ENCODE results near the gene MYOM1. TPM values are rescaled to one million over a fixed set of nuclear protein-coding genes. Genes with fewer than 3 reads are reported as not detected.

MYOM1 gene
- total RNA-seq, 2 donors from 2014 or later: 2.8 to 7.9 TPM

DNA sequence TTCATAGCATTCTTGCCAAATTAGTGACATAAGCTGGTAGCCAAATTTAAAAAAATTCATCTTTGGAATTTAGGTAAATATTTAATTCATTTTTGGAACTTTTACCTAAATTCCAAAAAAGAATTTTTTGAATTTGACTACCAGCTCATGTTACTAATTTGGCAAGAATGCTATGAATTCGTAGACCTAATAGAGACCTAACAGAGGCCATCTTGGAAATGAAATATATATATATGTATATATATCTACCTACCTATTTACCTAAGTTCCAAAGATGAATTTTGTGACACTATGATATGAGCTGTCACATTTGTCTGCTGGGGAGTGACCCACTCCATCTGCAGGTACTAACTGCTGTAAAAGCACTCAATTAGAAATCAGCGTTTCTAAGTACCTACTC is 65.6 kb downstream of the MYOM1 start:
- Histone ChIP-seq H3K9ac (ENCODE audit: low read depth in 2 of 2, low read length in 2 of 2) (no peak overlapping the region), H3K36me3 (no peaks in the 10 kb centered on the region), H3K27me3 (no peaks in the 10 kb centered on the region), H3K9me3 (no peaks in the 10 kb centered on the region), H3K4me3 (no peak overlapping the region), H3K27ac (no peak overlapping the region), H3K4me1 (no peaks in the 10 kb centered on the region)
- no peak for DNase-seq
- intact Hi-C loops (cut with DNase I): loop anchor here (2.0 to 5.0 kb wide), 3 partner anchors 39 to 222 kb away; partner anchors contain the start of gene MYL12A
- TF ChIP-seq, protein P1, sequence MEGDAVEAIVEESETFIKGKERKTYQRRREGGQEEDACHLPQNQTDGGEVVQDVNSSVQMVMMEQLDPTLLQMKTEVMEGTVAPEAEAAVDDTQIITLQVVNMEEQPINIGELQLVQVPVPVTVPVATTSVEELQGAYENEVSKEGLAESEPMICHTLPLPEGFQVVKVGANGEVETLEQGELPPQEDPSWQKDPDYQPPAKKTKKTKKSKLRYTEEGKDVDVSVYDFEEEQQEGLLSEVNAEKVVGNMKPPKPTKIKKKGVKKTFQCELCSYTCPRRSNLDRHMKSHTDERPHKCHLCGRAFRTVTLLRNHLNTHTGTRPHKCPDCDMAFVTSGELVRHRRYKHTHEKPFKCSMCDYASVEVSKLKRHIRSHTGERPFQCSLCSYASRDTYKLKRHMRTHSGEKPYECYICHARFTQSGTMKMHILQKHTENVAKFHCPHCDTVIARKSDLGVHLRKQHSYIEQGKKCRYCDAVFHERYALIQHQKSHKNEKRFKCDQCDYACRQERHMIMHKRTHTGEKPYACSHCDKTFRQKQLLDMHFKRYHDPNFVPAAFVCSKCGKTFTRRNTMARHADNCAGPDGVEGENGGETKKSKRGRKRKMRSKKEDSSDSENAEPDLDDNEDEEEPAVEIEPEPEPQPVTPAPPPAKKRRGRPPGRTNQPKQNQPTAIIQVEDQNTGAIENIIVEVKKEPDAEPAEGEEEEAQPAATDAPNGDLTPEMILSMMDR (IDR thresholded peaks at IDR 0.05): no peak

DNA sequence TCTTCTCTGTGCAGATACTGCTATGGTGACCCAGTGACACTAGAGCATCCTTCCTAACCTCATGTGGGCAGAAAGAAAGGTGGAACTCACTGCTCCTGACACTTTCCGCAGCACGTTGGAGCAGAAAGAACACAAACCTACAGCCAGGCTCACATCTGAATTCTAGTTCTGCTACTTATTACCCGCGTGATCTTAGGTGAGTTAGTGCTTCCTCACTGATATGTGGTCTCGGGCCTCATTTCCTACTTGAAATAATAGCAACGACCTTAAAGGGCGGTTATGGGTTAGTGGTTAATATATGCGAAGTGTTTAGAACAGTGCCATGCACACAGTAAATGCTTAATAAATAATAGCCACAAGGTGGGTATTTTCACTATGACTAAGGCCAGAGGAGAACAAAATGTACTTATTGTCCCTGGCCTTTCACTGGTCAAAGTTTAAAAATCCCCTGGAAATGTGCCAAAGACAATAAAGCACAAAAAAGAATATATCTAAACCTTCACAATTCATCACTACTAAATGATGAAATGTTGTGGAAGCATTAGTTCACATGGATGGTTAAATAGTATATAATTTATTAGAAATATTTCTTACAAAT is 66.6 kb downstream of the MYOM1 start:
- Histone ChIP-seq H3K9ac (ENCODE audit: low read depth in 2 of 2, low read length in 2 of 2) (no peak overlapping the region), H3K36me3 (no peaks in the 10 kb centered on the region), H3K27me3 (no peaks in the 10 kb centered on the region), H3K4me3 (no peak overlapping the region), H3K4me1 (no peaks in the 10 kb centered on the region), H3K27ac (no peak overlapping the region), H3K9me3 (no peaks in the 10 kb centered on the region)
- intact Hi-C loops (cut with DNase I): loop anchor here (5.0 kb wide), 2 partner anchors 94 to 221 kb away; partner anchors contain the start of gene MYL12A
- no peak for DNase-seq
- TF ChIP-seq, protein P1 (IDR thresholded peaks at IDR 0.05): no peak

DNA sequence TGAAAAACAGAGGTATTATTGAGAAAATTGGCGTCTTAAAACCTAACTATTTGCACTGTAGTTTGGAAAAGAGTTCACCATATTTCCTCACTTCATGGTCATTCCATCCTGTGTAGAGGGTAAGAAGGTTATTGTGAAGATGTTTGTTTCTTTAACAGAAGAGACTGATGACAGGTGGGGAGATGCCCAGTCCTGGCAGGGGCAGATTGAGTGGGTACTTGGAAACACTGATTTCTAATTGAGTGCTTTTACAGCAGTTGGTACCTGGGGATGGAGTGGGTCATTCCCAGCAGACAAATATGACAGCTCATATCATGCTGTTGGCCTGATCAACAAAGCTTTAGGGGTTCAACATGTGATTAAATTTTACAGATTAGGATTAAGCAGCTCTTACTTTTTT is 67.5 kb downstream of the MYOM1 start:
- no peaks in the 10 kb centered on the region for H3K4me1 ChIP-seq
- H3K4me3 ChIP-seq: no peak overlapping the region
- H3K36me3 ChIP-seq: no peaks in the 10 kb centered on the region
- H3K9ac ChIP-seq (ENCODE audit: low read depth in 2 of 2, low read length in 2 of 2): no peak overlapping the region
- intact Hi-C loops (cut with DNase I): loop anchor here (5.0 kb wide), 2 partner anchors 95 to 220 kb away; partner anchors contain the start of gene MYL12A
- no peaks in the 10 kb centered on the region for H3K27me3 ChIP-seq
- no peak overlapping the region for H3K27ac ChIP-seq
- no peaks in the 10 kb centered on the region for H3K9me3 ChIP-seq
- TF ChIP-seq, protein P1 (IDR thresholded peaks at IDR 0.05): no peak
- DNase-seq: no peak

DNA sequence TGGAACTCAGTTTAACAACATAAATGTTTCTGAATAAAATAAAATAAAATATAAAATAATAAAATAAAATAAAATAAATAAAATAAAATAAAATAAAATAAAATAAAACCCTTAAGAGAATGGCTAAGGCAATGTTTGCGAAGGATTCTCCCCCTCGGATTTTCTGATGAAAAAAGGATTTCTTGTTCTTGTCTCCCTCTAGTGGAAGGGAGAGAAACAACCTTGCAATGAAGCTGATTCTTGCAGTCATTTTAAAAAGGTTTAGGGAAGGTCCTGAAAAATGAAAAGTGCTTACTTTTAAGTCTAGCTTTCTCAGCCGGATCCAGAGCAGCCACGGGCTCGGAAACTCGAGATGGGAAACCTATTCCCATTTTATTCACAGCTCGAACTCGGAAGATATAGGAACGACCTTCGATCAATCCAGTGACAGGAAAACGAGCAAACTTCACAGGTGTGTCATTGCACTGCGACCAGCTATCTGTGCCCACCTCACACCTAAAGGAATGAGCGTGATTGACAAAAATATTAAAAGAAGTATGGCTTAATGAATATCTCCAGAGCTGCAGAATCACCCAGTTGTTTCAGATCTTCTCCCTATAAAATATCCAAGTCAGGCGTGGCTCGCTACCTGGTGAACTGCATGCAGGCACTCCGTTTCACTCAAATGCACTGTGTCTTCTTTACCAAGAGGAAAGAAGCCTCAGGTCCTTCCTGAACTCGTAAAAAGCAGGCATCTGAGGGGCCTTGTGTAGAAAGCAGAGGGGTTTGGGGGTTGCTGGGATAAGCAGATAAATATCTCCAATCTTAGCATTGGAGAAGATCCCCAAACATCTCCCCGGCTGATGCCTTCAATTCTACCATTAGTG is 68.1 kb downstream of the MYOM1 start:
- no peak for DNase-seq
- H3K4me1 ChIP-seq: no peaks in the 10 kb centered on the region
- H3K27me3 ChIP-seq: no peaks in the 10 kb centered on the region
- H3K27ac ChIP-seq: no peak overlapping the region
- H3K4me3 ChIP-seq: peak overlapping the region; percentile 25
- TF ChIP-seq, protein P1 (IDR thresholded peaks at IDR 0.05): peak; percentile 85
- H3K9ac ChIP-seq (ENCODE audit: low read depth in 2 of 2, low read length in 2 of 2): peak overlapping the region in 1 of 2 donors; percentile 51
- no peaks in the 10 kb centered on the region for H3K36me3 ChIP-seq
- H3K9me3 ChIP-seq: no peaks in the 10 kb centered on the region
- intact Hi-C loops (cut with DNase I): loop anchor here (5.0 kb wide), 2 partner anchors 96 to 219 kb away; partner anchors contain the start of gene MYL12A

DNA sequence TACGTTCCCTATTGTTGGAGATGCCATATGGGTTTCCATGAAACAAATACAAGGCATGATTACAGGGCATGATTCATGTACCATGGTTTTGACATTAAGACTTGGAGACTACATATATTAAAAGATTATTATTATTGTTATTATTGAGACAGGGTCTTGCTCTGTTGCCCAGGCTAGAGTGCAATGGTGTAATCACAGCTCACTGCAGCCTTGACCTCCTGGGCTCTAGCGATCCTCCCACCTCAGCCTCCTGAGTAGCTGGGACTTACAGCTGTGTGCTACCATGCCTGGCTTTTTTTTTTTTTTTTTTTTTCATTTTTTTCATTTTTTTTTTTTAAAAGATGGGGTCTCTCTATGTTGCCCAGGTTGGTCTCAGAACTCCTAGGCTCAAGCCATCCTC is 69.1 kb downstream of the MYOM1 start:
- Histone ChIP-seq H3K9me3 (no peaks in the 10 kb centered on the region), H3K4me1 (no peaks in the 10 kb centered on the region), H3K4me3 (no peak overlapping the region), H3K27ac (no peak overlapping the region), H3K9ac (ENCODE audit: low read depth in 2 of 2, low read length in 2 of 2) (no peak overlapping the region), H3K27me3 (no peaks in the 10 kb centered on the region), H3K36me3 (no peaks in the 10 kb centered on the region)
- DNase-seq: no peak
- TF ChIP-seq, protein P1 (IDR thresholded peaks at IDR 0.05): no peak
- intact Hi-C loops (cut with DNase I): loop anchor here (5.0 kb wide), 2 partner anchors 97 to 218 kb away; partner anchors contain the start of gene MYL12A
